HepG2 (cell line): ENCODE data around the gene DAG1. TPM values are rescaled to one million over a fixed set of nuclear protein-coding genes. Genes with fewer than 3 reads are reported as not detected.

ENCODE experiments used
- FOXP1 ChIP-seq, 2 experiments: fragments of 450-650 bp in 1 of 2; IDR thresholded peaks; 2 replicates each; pipeline ENCODE4 v1.6.1; 2017 to 2018; ENCODE audit warnings: antibody characterized with exemption in 1 of 2
- JUND ChIP-seq: sonication (generic); formaldehyde crosslinking; IDR thresholded peaks from 2 replicates; pipeline ENCODE4 v1.8.0; 2022; ENCODE audit warnings: mild to moderate bottlenecking, missing genetic modification reagents
- MIXL1 ChIP-seq: IDR thresholded peaks from 2 replicates; pipeline ENCODE4 v1.6.1; 2016
- MNT ChIP-seq: fragments of 450-650 bp; IDR thresholded peaks from 2 replicates; pipeline ENCODE4 v1.6.1; 2016
- MTA1 ChIP-seq: sonication (generic); formaldehyde crosslinking; IDR thresholded peaks from 2 replicates; pipeline ENCODE4 v1.4.0; 2020; ENCODE audit warnings: missing genetic modification reagents, mild to moderate bottlenecking, borderline replicate concordance
- MTF1 ChIP-seq: sonication (generic); formaldehyde crosslinking; IDR thresholded peaks from 2 replicates; pipeline ENCODE4 v1.5.0; 2020; ENCODE audit warnings: missing genetic modification reagents
- NR2C2 ChIP-seq: sonication (generic); formaldehyde crosslinking; IDR thresholded peaks from 2 replicates; pipeline ENCODE4 v1.4.0; 2020; ENCODE audit warnings: missing genetic modification reagents, mild to moderate bottlenecking, moderate library complexity, borderline replicate concordance
- PHF20 ChIP-seq: sonication (generic); formaldehyde crosslinking; IDR thresholded peaks from 2 replicates; pipeline ENCODE4 v1.5.0; 2020; ENCODE audit warnings: mild to moderate bottlenecking, missing genetic modification reagents
- PHF21A ChIP-seq: sonication (generic); formaldehyde crosslinking; IDR thresholded peaks from 2 replicates; pipeline ENCODE4 v1.5.0; 2020; ENCODE audit warnings: mild to moderate bottlenecking, missing genetic modification reagents
- POLR2AphosphoS5 ChIP-seq: IDR thresholded peaks from 2 replicates; pipeline ENCODE4 v1.6.1; 2012; ENCODE audit warnings: low read depth, low read length
- RARA ChIP-seq: IDR thresholded peaks from 2 replicates; pipeline ENCODE4 v1.6.1; 2016; ENCODE audit warnings: missing genetic modification reagents, missing compliant biosample characterization
- SAP130 ChIP-seq: IDR thresholded peaks from 2 replicates; pipeline ENCODE4 v1.6.1; 2016; ENCODE audit warnings: low read depth
- SOX6 ChIP-seq, 2 experiments: fragments of 450-650 bp in 1 of 2; sonication (generic) in 1 of 2; formaldehyde crosslinking in 1 of 2; IDR thresholded peaks; 2 replicates each; pipeline versions ENCODE4 v1.4.0 to v1.6.1; 2017 to 2020; ENCODE audit warnings: antibody characterized with exemption in 1 of 2, mild to moderate bottlenecking in 1 of 2, missing genetic modification reagents in 1 of 2
- SP4 ChIP-seq: sonication (generic); formaldehyde crosslinking; IDR thresholded peaks from 2 replicates; pipeline ENCODE4 v1.8.1; 2023; ENCODE audit warnings: mild to moderate bottlenecking, missing genetic modification reagents
- TCF7 ChIP-seq: sonication (generic); IDR thresholded peaks from 2 replicates; pipeline ENCODE4 v1.6.1; 2016; ENCODE audit warnings: antibody characterized with exemption, low read depth
- ZFP82 ChIP-seq: sonication (generic); formaldehyde crosslinking; IDR thresholded peaks from 2 replicates; pipeline ENCODE4 v1.5.1; 2020; ENCODE audit warnings: mild to moderate bottlenecking, missing genetic modification reagents, borderline replicate concordance
- ZNF121 ChIP-seq: sonication (generic); formaldehyde crosslinking; IDR thresholded peaks from 2 replicates; pipeline ENCODE4 v1.5.0; 2020; ENCODE audit warnings: mild to moderate bottlenecking, missing genetic modification reagents
- ZNF264 ChIP-seq: sonication (generic); formaldehyde crosslinking; IDR thresholded peaks from 2 replicates; pipeline ENCODE4 v1.4.0; 2020; ENCODE audit warnings: missing genetic modification reagents
- ZNF276 ChIP-seq: sonication (generic); formaldehyde crosslinking; IDR thresholded peaks from 2 replicates; pipeline ENCODE4 v1.4.0; 2020; ENCODE audit warnings: mild to moderate bottlenecking, low read depth, missing genetic modification reagents
- ZNF350 ChIP-seq: sonication (generic); formaldehyde crosslinking; IDR thresholded peaks from 2 replicates; pipeline ENCODE4 v1.4.0; 2020; ENCODE audit warnings: mild to moderate bottlenecking, low read depth, missing genetic modification reagents, borderline replicate concordance
- ZNF547 ChIP-seq: sonication (generic); formaldehyde crosslinking; IDR thresholded peaks from 2 replicates; pipeline ENCODE4 v1.5.1; 2020; ENCODE audit warnings: mild to moderate bottlenecking, missing genetic modification reagents
- ZNF704 ChIP-seq: sonication (generic); formaldehyde crosslinking; IDR thresholded peaks from 2 replicates; pipeline ENCODE4 v1.8.1; 2023; ENCODE audit warnings: mild to moderate bottlenecking, inconsistent platforms, moderate library complexity, missing genetic modification reagents, borderline replicate concordance
- ZNF839 ChIP-seq: sonication (generic); formaldehyde crosslinking; IDR thresholded peaks from 2 replicates; pipeline ENCODE4 v1.4.0; 2020; ENCODE audit warnings: missing genetic modification reagents, mild to moderate bottlenecking, borderline replicate concordance
- ZSCAN30 ChIP-seq: sonication (generic); formaldehyde crosslinking; IDR thresholded peaks from 2 replicates; pipeline ENCODE4 v1.5.0; 2020; ENCODE audit warnings: mild to moderate bottlenecking, missing genetic modification reagents
- polyA plus RNA-seq, 8 experiments: library from polyadenylated mRNA; depleted of rRNA in 3 of 8; stranded (reverse) in 7 of 8; unstranded in 1 of 8; fragments of >200 nt; fragmentation: Illumina TruSeq in 4 of 8; extraction: Trizol in 4 of 8; gene quantifications; 2 replicates each; pipeline versions ENCODE4 v1.2.1 to v1.2.3, GENCODE V29; 2011 to 2016; ENCODE audit warnings: low read depth in 4 of 8, missing spikeins in 1 of 8, mixed read lengths in 1 of 8; ENCODE audit not compliant: insufficient read depth in 1 of 8
- total RNA-seq, 5 experiments: library from RNA; depleted of rRNA; stranded (reverse); fragments of >200 nt; fragmentation: Illumina TruSeq; extraction: Trizol; gene quantifications; 2 replicates each; pipeline ENCODE4 v1.2.3, GENCODE V29; 2016; ENCODE audit warnings: low read depth in 1 of 5

The DAG1 gene
- total and polyA plus RNA-seq, 2 of the 13 experiments (the other 11 are each of a cell fraction or from before 2014, with no cell fraction given) = 47.3 to 50.4 TPM

- TF ChIP-seq NR2C2 (peak; percentile 48; the same call in 1 of the 2 replicates), ZNF121 (CRISPR knock-in tag) (0 out of 2 replicates have a peak, but pooled peaks have one; percentile 28), ZNF704 (CRISPR knock-in tag) (no peak), RARA (0 out of 2 replicates have a peak, but pooled peaks have one; percentile 20), PHF20 (peak; percentile 41; the same call in 1 of the 2 replicates), FOXP1 (IDR thresholded peaks at IDR 0.05) (no peak), FOXP1 (CRISPR knock-in tag; IDR thresholded peaks at IDR 0.05) (peak; percentile 52; the same call in 1 of the 2 replicates), POLR2AphosphoS5 (no peak), PHF21A (CRISPR knock-in tag) (peak; percentile 76), ZSCAN30 (CRISPR knock-in tag) (no peak), ZNF276 (CRISPR knock-in tag) (no peak), ZNF839 (CRISPR knock-in tag) (0 out of 2 replicates have a peak, but pooled peaks have one; percentile 31), ZFP82 (no peak), ZNF350 (CRISPR knock-in tag) (0 out of 2 replicates have a peak, but pooled peaks have one; percentile 22), MNT (peak; percentile 33; the same call in 1 of the 2 replicates), MTA1 (CRISPR knock-in tag) (peak; percentile 46; the same call in 1 of the 2 replicates), MTF1 (CRISPR knock-in tag) (no peak), ZNF547 (CRISPR knock-in tag) (no peak), SAP130 (CRISPR knock-in tag) (peak; percentile 61), MIXL1 (CRISPR knock-in tag) (0 out of 2 replicates have a peak, but pooled peaks have one; percentile 9), SOX6 (IDR thresholded peaks at IDR 0.05) (no peak), SOX6 (CRISPR knock-in tag; IDR thresholded peaks at IDR 0.05) (peak; percentile 73), TCF7 (peak; percentile 59), ZNF264 (CRISPR knock-in tag) (0 out of 2 replicates have a peak, but pooled peaks have one; percentile 27), JUND (CRISPR knock-in tag) (0 out of 2 replicates have a peak, but pooled peaks have one; percentile 3), SP4 (CRISPR knock-in tag) (0 out of 2 replicates have a peak, but pooled peaks have one; percentile 22)
These were observed 49.9 kb downstream of the DAG1 start (continued) for GRCh38 chr3:49519916-49520385.
